Neural cell (in vitro differentiated cells): ENCODE results near the gene CYP4F3. TPM values are rescaled to one million over a fixed set of nuclear protein-coding genes. Genes with fewer than 3 reads are reported as not detected.

Experiments used
- H2AFZ ChIP-seq: fragments of 200-600, 300-800 bp; sonication (generic), shearing (Covaris generic); 2 replicates; pipeline ENCODE4 v1.6.0; 2014; ENCODE audit warnings: low read depth, mild to moderate bottlenecking, antibody characterized with exemption, low read length, moderate library complexity
- H3F3A ChIP-seq: fragments of 200-600 bp; shearing (Covaris generic); 2 replicates; pipeline ENCODE4 v1.6.1; 2016; ENCODE audit warnings: mild to moderate bottlenecking, moderate library complexity, mixed read lengths, antibody characterized with exemption, low read length; ENCODE audit not compliant: insufficient read depth, poor library complexity, severe bottlenecking
- H3K27ac ChIP-seq: fragments of 200-600, 300-800 bp; sonication (generic), shearing (Covaris generic); 2 replicates; pipeline ENCODE4 v1.5.1; 2014; ENCODE audit warnings: mild to moderate bottlenecking, low read length, moderate library complexity
- H3K27me3 ChIP-seq: fragments of 300-800, 200-600 bp; sonication (generic), shearing (Covaris generic); 2 replicates; pipeline ENCODE4 v1.6.0; 2014; ENCODE audit warnings: mild to moderate bottlenecking, low read depth, low read length, moderate library complexity; ENCODE audit not compliant: insufficient read depth
- H3K36me3 ChIP-seq: fragments of 300-800, 200-600 bp; sonication (generic), shearing (Covaris generic); 2 replicates; pipeline ENCODE4 v1.5.1; 2014; ENCODE audit warnings: mild to moderate bottlenecking, antibody characterized with exemption, low read length, moderate library complexity; ENCODE audit not compliant: insufficient read depth
- H3K4me2 ChIP-seq: fragments of 300-800, 200-600 bp; sonication (generic), shearing (Covaris generic); 2 replicates; pipeline ENCODE4 v1.6.0; 2014; ENCODE audit warnings: mild to moderate bottlenecking, low read length
- H3K4me3 ChIP-seq: fragments of 300-800, 200-600 bp; sonication (generic), shearing (Covaris generic); 2 replicates; pipeline ENCODE4 v1.5.1; 2014; ENCODE audit warnings: mild to moderate bottlenecking, low read length, moderate library complexity
- H3K79me2 ChIP-seq: fragments of 200-600 bp; shearing (Covaris generic); replicated peaks from 2 replicates; pipeline ENCODE4 v1.6.0; 2014; ENCODE audit warnings: mild to moderate bottlenecking, low read length, moderate library complexity; ENCODE audit not compliant: insufficient read depth
- H3K9ac ChIP-seq: fragments of 300-800, 200-600 bp; sonication (generic), shearing (Covaris generic); 2 replicates; pipeline ENCODE4 v1.6.1; 2016; ENCODE audit warnings: mild to moderate bottlenecking, low read length, mixed read lengths
- H3K9me2 ChIP-seq: fragments of 200-600 bp; shearing (Covaris generic); 2 replicates; pipeline ENCODE4 v1.6.1; 2016; ENCODE audit warnings: mild to moderate bottlenecking, low read length, mixed read lengths; ENCODE audit not compliant: insufficient read depth
- H3K9me3 ChIP-seq: fragments of 200-600, 300-800 bp; sonication (generic), shearing (Covaris generic); 2 replicates; pipeline ENCODE4 v1.6.1; 2016; ENCODE audit warnings: mild to moderate bottlenecking, mixed run types, low read length, moderate library complexity, mixed read lengths
- H4K20me1 ChIP-seq: fragments of 200-600 bp; shearing (Covaris generic); 2 replicates; pipeline ENCODE4 v1.6.1; 2016; ENCODE audit warnings: mild to moderate bottlenecking, mixed run types; ENCODE audit not compliant: insufficient read depth
- EP300 ChIP-seq: fragments of 450-650 bp; conservative IDR thresholded peaks from 2 replicates; pipeline ENCODE4 v1.6.1; 2014; ENCODE audit warnings: antibody characterized with exemption, mild to moderate bottlenecking, moderate library complexity; ENCODE audit not compliant: poor library complexity, severe bottlenecking
- EZH2 ChIP-seq: fragments of 200-600, 300-800 bp; shearing (Covaris generic), sonication (generic); IDR thresholded peaks from 2 replicates; pipeline ENCODE4 v1.6.1; 2014; ENCODE audit warnings: antibody characterized with exemption, low read length, borderline replicate concordance, mild to moderate bottlenecking; ENCODE audit not compliant: insufficient read depth, poor library complexity, severe bottlenecking
- MXI1 ChIP-seq: fragments of 450-650 bp; conservative IDR thresholded peaks from 2 replicates; pipeline ENCODE4 v1.6.1; 2014; ENCODE audit warnings: antibody characterized with exemption, mild to moderate bottlenecking; ENCODE audit not compliant: poor library complexity, severe bottlenecking
- POLR2AphosphoS5 ChIP-seq: IDR thresholded peaks from 2 replicates; pipeline ENCODE4 v1.6.1; 2012
- RAD21 ChIP-seq: fragments of 450-650 bp; conservative IDR thresholded peaks from 2 replicates; pipeline ENCODE4 v1.6.1; 2014; ENCODE audit warnings: antibody characterized with exemption, mild to moderate bottlenecking, moderate library complexity
- SMC3 ChIP-seq: fragments of 450-650 bp; conservative IDR thresholded peaks from 2 replicates; pipeline ENCODE4 v1.6.1; 2014; ENCODE audit warnings: antibody characterized with exemption, mild to moderate bottlenecking, moderate library complexity; ENCODE audit not compliant: poor library complexity
- TAF1 ChIP-seq: IDR thresholded peaks from 2 replicates; pipeline ENCODE4 v1.6.1; 2012; ENCODE audit warnings: low read depth
- polyA plus RNA-seq: library from polyadenylated mRNA; depleted of rRNA; stranded (reverse); fragments of >200 nt; gene quantifications from 2 replicates; pipeline ENCODE4 v1.2.3, GENCODE V29; 2014
- TF ChIP-seq, protein P1 (sequence below): IDR thresholded peaks from 2 replicates; pipeline ENCODE4 v1.6.1; 2012; ENCODE audit warnings: borderline replicate concordance
- TF ChIP-seq, protein P2 (sequence below): fragments of 450-650 bp; IDR thresholded peaks from 2 replicates; pipeline ENCODE4 v1.5.1; 2014; ENCODE audit warnings: antibody characterized with exemption, mild to moderate bottlenecking, moderate library complexity; ENCODE audit not compliant: poor library complexity, severe bottlenecking

Gene CYP4F3
- polyA plus RNA-seq, 1 donor from 2014 or later, result not detected

DNA sequence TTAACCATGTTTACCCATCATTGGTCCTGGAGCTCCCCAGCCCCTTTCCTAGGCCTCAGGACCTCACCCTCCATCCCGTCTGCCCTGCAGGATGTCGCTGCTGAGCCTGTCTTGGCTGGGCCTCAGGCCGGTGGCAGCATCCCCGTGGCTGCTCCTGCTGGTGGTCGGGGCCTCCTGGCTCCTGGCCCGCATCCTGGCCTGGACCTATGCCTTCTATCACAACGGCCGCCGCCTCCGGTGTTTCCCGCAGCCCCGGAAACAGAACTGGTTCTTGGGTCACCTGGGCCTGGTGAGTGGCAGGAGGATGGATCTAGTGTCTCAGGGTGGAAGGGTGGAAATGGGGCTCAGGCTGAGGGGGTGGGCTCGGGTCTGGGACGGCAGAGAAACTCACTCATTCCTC lies 25.2 kb upstream of the CYP4F3 start:
- Histone ChIP-seq H3K79me2 (no peaks in the 10 kb centered on the region), H3K9me2 (no peaks in the 10 kb centered on the region), H3K4me2 (no peak overlapping the region), H4K20me1 (no peaks in the 10 kb centered on the region), H3K4me3 (no peak overlapping the region), H3K27ac (no peak overlapping the region), H3K9ac (no peak overlapping the region), H2AFZ (no peak overlapping the region), H3F3A (no peaks in the 10 kb centered on the region), H3K9me3 (no peaks in the 10 kb centered on the region), H3K27me3 (no peaks in the 10 kb centered on the region), H3K36me3 (no peaks in the 10 kb centered on the region)
- TF ChIP-seq POLR2AphosphoS5, result no peak
- TF ChIP-seq TAF1, result no peak

DNA sequence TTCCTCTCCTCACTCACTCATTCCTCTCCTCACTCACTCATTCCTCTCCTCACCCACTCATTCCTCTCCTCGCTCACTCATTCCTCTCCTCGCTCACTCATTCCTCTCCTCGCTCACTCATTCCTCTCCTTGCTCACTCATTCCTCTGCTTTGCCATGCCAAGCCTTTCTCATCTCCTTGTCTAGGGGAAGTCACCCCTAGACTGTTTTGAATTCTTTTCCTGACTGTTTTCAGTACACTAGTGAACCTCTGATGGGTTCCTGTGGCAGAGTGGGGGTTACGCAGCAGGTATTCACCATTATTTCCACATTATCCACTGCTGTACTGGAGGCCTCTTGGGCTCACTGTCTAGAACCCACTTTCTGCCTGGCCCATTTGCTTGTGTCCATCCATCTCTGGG lies 24.5 kb upstream of the CYP4F3 start:
- Histone ChIP-seq H3K9me3 (no peaks in the 10 kb centered on the region), H3K27me3 (no peaks in the 10 kb centered on the region), H3K27ac (no peak overlapping the region), H4K20me1 (no peaks in the 10 kb centered on the region), H3K79me2 (no peaks in the 10 kb centered on the region), H3K9me2 (no peaks in the 10 kb centered on the region), H3K9ac (no peak overlapping the region), H3K4me3 (no peak overlapping the region), H3K4me2 (no peak overlapping the region), H3K36me3 (no peaks in the 10 kb centered on the region), H2AFZ (no peak overlapping the region), H3F3A (no peaks in the 10 kb centered on the region)
- no peak for TF ChIP-seq SMC3
- no peak for TF ChIP-seq RAD21
- TF ChIP-seq POLR2AphosphoS5, result no peak
- TF ChIP-seq, protein P1, sequence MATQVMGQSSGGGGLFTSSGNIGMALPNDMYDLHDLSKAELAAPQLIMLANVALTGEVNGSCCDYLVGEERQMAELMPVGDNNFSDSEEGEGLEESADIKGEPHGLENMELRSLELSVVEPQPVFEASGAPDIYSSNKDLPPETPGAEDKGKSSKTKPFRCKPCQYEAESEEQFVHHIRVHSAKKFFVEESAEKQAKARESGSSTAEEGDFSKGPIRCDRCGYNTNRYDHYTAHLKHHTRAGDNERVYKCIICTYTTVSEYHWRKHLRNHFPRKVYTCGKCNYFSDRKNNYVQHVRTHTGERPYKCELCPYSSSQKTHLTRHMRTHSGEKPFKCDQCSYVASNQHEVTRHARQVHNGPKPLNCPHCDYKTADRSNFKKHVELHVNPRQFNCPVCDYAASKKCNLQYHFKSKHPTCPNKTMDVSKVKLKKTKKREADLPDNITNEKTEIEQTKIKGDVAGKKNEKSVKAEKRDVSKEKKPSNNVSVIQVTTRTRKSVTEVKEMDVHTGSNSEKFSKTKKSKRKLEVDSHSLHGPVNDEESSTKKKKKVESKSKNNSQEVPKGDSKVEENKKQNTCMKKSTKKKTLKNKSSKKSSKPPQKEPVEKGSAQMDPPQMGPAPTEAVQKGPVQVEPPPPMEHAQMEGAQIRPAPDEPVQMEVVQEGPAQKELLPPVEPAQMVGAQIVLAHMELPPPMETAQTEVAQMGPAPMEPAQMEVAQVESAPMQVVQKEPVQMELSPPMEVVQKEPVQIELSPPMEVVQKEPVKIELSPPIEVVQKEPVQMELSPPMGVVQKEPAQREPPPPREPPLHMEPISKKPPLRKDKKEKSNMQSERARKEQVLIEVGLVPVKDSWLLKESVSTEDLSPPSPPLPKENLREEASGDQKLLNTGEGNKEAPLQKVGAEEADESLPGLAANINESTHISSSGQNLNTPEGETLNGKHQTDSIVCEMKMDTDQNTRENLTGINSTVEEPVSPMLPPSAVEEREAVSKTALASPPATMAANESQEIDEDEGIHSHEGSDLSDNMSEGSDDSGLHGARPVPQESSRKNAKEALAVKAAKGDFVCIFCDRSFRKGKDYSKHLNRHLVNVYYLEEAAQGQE, result no peak
- no peak for TF ChIP-seq EZH2
- TF ChIP-seq MXI1, result no peak
- TF ChIP-seq EP300, result no peak
- TF ChIP-seq TAF1, result no peak
- TF ChIP-seq, protein P2, sequence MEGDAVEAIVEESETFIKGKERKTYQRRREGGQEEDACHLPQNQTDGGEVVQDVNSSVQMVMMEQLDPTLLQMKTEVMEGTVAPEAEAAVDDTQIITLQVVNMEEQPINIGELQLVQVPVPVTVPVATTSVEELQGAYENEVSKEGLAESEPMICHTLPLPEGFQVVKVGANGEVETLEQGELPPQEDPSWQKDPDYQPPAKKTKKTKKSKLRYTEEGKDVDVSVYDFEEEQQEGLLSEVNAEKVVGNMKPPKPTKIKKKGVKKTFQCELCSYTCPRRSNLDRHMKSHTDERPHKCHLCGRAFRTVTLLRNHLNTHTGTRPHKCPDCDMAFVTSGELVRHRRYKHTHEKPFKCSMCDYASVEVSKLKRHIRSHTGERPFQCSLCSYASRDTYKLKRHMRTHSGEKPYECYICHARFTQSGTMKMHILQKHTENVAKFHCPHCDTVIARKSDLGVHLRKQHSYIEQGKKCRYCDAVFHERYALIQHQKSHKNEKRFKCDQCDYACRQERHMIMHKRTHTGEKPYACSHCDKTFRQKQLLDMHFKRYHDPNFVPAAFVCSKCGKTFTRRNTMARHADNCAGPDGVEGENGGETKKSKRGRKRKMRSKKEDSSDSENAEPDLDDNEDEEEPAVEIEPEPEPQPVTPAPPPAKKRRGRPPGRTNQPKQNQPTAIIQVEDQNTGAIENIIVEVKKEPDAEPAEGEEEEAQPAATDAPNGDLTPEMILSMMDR, result no peak
